Endothelial cell of umbilical vein (primary cell): Measurements from ENCODE around the gene LENEP. TPM values are rescaled to one million over a fixed set of nuclear protein-coding genes. Genes with fewer than 3 reads are reported as not detected.

Experiments used
- BruUV-seq: library from RNA; stranded (reverse); fragments of 400-500 nt; replicated peaks from 2 replicates; lab custom pipeline; 2021; lab: Mats Ljungman, UMichigan
- CTCF ChIA-PET: fragments of 300-600, 350-600 bp; sonication (Branson Sonifier 250); formaldehyde crosslinking; loops from one replicate; lab custom pipeline; 2021; ENCODE audit warnings: antibody characterized with exemption, inconsistent platforms; lab: Charles Lee
- POLR2A ChIA-PET: fragments of 300-600, 350-600 bp; sonication (Branson Sonifier 250); formaldehyde crosslinking; loops from one replicate; lab custom pipeline; 2021; ENCODE audit warnings: antibody characterized with exemption, inconsistent platforms; lab: Charles Lee
- DNase-seq: peaks from one replicate; pipeline ENCODE4 v3.0.0-alpha.2; 2011; ENCODE audit warnings: low read depth, low spot score
- FAIRE-seq: peaks from 2 replicates; lab custom pipeline; 2011; peaks lifted over from hg19 to GRCh38; lab: Jason Lieb, UNC
- H2AFZ ChIP-seq: 2 replicates; pipeline ENCODE4 v1.6.0; 2012; ENCODE audit warnings: low read depth, low read length, control low read depth, inconsistent platforms
- H3K27ac ChIP-seq: 2 replicates; pipeline ENCODE4 v1.5.1; 2011; ENCODE audit warnings: low read depth, mild to moderate bottlenecking, control low read depth, low read length, moderate library complexity; ENCODE audit not compliant: insufficient read depth
- H3K27me3 ChIP-seq, 2 experiments: 2 replicates each; pipeline versions ENCODE4 v1.6.0 to v1.6.1; 2011; ENCODE audit warnings: low read length in 2 of 2, mixed read lengths in 1 of 2; ENCODE audit not compliant: control insufficient read depth in 2 of 2, insufficient read depth in 2 of 2
- H3K36me3 ChIP-seq, 2 experiments: 2 replicates in 1 of 2; 3 replicates in 1 of 2; pipeline ENCODE4 v1.5.1; 2011; ENCODE audit warnings: low read length in 2 of 2, mild to moderate bottlenecking in 1 of 2, moderate library complexity in 1 of 2; ENCODE audit not compliant: control insufficient read depth in 2 of 2, insufficient read depth in 2 of 2; ENCODE audit errors: extremely low read depth in 1 of 2
- H3K4me1 ChIP-seq: 3 replicates; pipeline ENCODE4 v1.5.1; 2011; ENCODE audit warnings: mild to moderate bottlenecking, low read length; ENCODE audit not compliant: control insufficient read depth, insufficient read depth; ENCODE audit errors: extremely low read depth
- H3K4me2 ChIP-seq: 2 replicates; pipeline ENCODE4 v1.6.1; 2011; ENCODE audit warnings: low read length, control low read depth, mixed read lengths; ENCODE audit not compliant: insufficient read depth
- H3K4me3 ChIP-seq, 3 experiments: fragments of 200-600 bp in 1 of 3; sonication (generic), shearing (Covaris generic) in 1 of 3; replicated peaks in 1 of 3; 2 replicates each; pipeline ENCODE4 v1.5.1; 2011 to 2016; ENCODE audit warnings: control low read depth in 3 of 3, low read length in 3 of 3, mild to moderate bottlenecking in 2 of 3, inconsistent platforms in 1 of 3, low read depth in 1 of 3, moderate library complexity in 1 of 3; ENCODE audit not compliant: insufficient read depth in 1 of 3
- H3K79me2 ChIP-seq: 2 replicates; pipeline ENCODE4 v1.6.0; 2012; ENCODE audit warnings: low read length, inconsistent platforms; ENCODE audit not compliant: control insufficient read depth, insufficient read depth
- H3K9ac ChIP-seq: replicated peaks from 2 replicates; pipeline ENCODE3; 2011; ENCODE audit warnings: low read length, control low read depth; ENCODE audit not compliant: insufficient read depth; ENCODE audit errors: extremely low read depth
- H3K9me1 ChIP-seq: replicated peaks from 3 replicates; pipeline ENCODE4 v1.6.0; 2011; ENCODE audit warnings: mild to moderate bottlenecking, low read length; ENCODE audit not compliant: control insufficient read depth, insufficient read depth; ENCODE audit errors: extremely low read depth
- H3K9me3 ChIP-seq: replicated peaks from 2 replicates; pipeline ENCODE4 v1.5.1; 2012; ENCODE audit warnings: low read length, inconsistent platforms; ENCODE audit not compliant: control insufficient read depth, insufficient read depth
- H4K20me1 ChIP-seq: replicated peaks from 2 replicates; pipeline ENCODE3; 2011; ENCODE audit warnings: mild to moderate bottlenecking, low read length; ENCODE audit not compliant: control insufficient read depth, insufficient read depth; ENCODE audit errors: extremely low read depth
- CTCF ChIP-seq, 2 donors: IDR thresholded peaks; 1 replicate in 1 of 2; 2 replicates in 1 of 2; pipeline ENCODE4 v1.5.1; 2011; ENCODE audit warnings: low read length in 2 of 2, mild to moderate bottlenecking in 2 of 2, moderate library complexity in 2 of 2, control low read depth in 1 of 2, inconsistent platforms in 1 of 2, low read depth in 1 of 2; ENCODE audit not compliant: insufficient read depth in 1 of 2; ENCODE audit errors: extremely low read depth in 1 of 2
- EZH2 ChIP-seq: IDR thresholded peaks from 2 replicates; pipeline ENCODE4 v1.6.1; 2012; ENCODE audit warnings: borderline replicate concordance, low read depth, mild to moderate bottlenecking, moderate library complexity, low read length, inconsistent platforms; ENCODE audit not compliant: severe bottlenecking
- FOS ChIP-seq: IDR thresholded peaks from 2 replicates; pipeline ENCODE4 v1.6.1; 2011; ENCODE audit warnings: mild to moderate bottlenecking, low read length, moderate library complexity, borderline replicate concordance; ENCODE audit not compliant: insufficient read depth
- GATA2 ChIP-seq: IDR thresholded peaks from 2 replicates; pipeline ENCODE4 v1.7.0; 2011; ENCODE audit warnings: low read depth, mild to moderate bottlenecking, moderate library complexity, mixed read lengths, low read length; ENCODE audit not compliant: insufficient read length, insufficient read depth
- JUN ChIP-seq: IDR thresholded peaks from 2 replicates; pipeline ENCODE4 v1.6.1; 2011; ENCODE audit warnings: borderline replicate concordance, low read depth; ENCODE audit not compliant: insufficient read length, insufficient read depth
- MYC ChIP-seq: IDR thresholded peaks from one replicate; pipeline ENCODE4 v1.6.1; 2011; ENCODE audit warnings: mild to moderate bottlenecking, low read depth, low read length
- POLR2A ChIP-seq: IDR thresholded peaks from 2 replicates; pipeline ENCODE4 v1.6.1; 2012; ENCODE audit warnings: low read depth, mild to moderate bottlenecking, control low read depth, low read length
- POLR2AphosphoS5 ChIP-seq: IDR thresholded peaks from 2 replicates; pipeline ENCODE4 v1.6.1; 2012; ENCODE audit warnings: low read depth, mild to moderate bottlenecking, control low read depth, low read length, moderate library complexity; ENCODE audit not compliant: insufficient read depth
- dilution Hi-C: fragments of 300-500 bp; cut with MboI; formaldehyde crosslinking; loops from one replicate; pipeline ENCODE4 v1.15.0; 2019; ENCODE audit warnings: low sequenced_read_pairs; ENCODE audit not compliant: extremely low pct_ligation_motif_present
- intact Hi-C: fragments of 100-400 bp; cut with micrococcal nuclease; formaldehyde crosslinking; loops from one replicate; pipeline ENCODE4 v1.10.0; 2022
- polyA plus RNA-seq, 4 experiments: library from polyadenylated mRNA; depleted of rRNA in 3 of 4; stranded (reverse) in 3 of 4; unstranded in 1 of 4; fragments of >200 nt; gene quantifications; 2 replicates each; pipeline versions ENCODE4 v1.2.1 to v1.2.3, GENCODE V29; 2011 to 2012; ENCODE audit warnings: missing spikeins in 1 of 4
- total RNA-seq: library from RNA; stranded (reverse); gene quantifications from 2 replicates; pipeline ENCODE4 v1.2.3, GENCODE V29; 2021
- TF ChIP-seq, protein P1 (sequence below): IDR thresholded peaks from 2 replicates; pipeline ENCODE4 v1.6.1; 2011; ENCODE audit not compliant: insufficient read depth, insufficient read length

LENEP gene
- total and polyA plus RNA-seq, 2 donors (not counting 3 experiments of a cell fraction or from before 2014, with no cell fraction given): 0.64 TPM; not detected in 1

GRCh38 chr1:154945962-154946850 lies 47.2 kb upstream of the LENEP start:
- H3K79me2 ChIP-seq: no peaks in the 10 kb centered on the region
- dilution Hi-C loops: no loop called here
- no peak overlapping the region for H2AFZ ChIP-seq
- H4K20me1 ChIP-seq: no peaks in the 10 kb centered on the region
- no peak for DNase-seq
- peaks cover 0 to 32% of the 10 kb centered on the region in 2 experiments for H3K36me3 ChIP-seq
- no TSS peak for BruUV-seq
- H3K27me3 ChIP-seq: no peaks in the 10 kb centered on the region
- ChIA-PET CTCF (interaction anchor here (0.8 to 3.4 kb wide), 5 partner anchors 9 to 113 kb away, joined by 3 to 19 read pairs (median 3); partner anchors contain the start of gene PMVK), POLR2A (interaction anchor here (0.6 kb wide), 1 partner anchor 321 kb away, joined by 3 read pairs; no protein-coding TSS in a partner anchor)
- intact Hi-C loops: no loop called here
- H3K9me3 ChIP-seq: no peaks in the 10 kb centered on the region
- no peak for FAIRE-seq
- no peaks in the 10 kb centered on the region for H3K4me1 ChIP-seq
- no peak overlapping the region for H3K4me2 ChIP-seq
- H3K9me1 ChIP-seq: no peaks in the 10 kb centered on the region
- no peak overlapping the region for H3K4me3 ChIP-seq
- no peak overlapping the region for H3K9ac ChIP-seq
- no peak overlapping the region for H3K27ac ChIP-seq
- TF ChIP-seq MYC: no peak
- TF ChIP-seq JUN: no peak
- TF ChIP-seq FOS: no peak
- TF ChIP-seq, protein P1, sequence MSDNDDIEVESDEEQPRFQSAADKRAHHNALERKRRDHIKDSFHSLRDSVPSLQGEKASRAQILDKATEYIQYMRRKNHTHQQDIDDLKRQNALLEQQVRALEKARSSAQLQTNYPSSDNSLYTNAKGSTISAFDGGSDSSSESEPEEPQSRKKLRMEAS: no peak
- no peak for TF ChIP-seq EZH2
- TF ChIP-seq CTCF (IDR thresholded peaks at IDR 0.05; ENCODE audit: extremely low read depth in 1 of 2, insufficient read depth in 1 of 2, low read depth in 1 of 2, low read length in 2 of 2): no peak
- TF ChIP-seq POLR2AphosphoS5: no peak
- TF ChIP-seq POLR2A: no peak
- no peak for TF ChIP-seq GATA2
